GM06990 (cell line): ENCODE data around the gene TEKT3.

Experiments used
- DNase-seq: peaks from one replicate; pipeline ENCODE4 v3.0.0-alpha.2; 2011; ENCODE audit not compliant: insufficient read length; ENCODE audit errors: extremely low read depth
- H3K27me3 ChIP-seq: replicated peaks from 2 replicates; pipeline ENCODE4 v1.6.0; 2011; ENCODE audit warnings: low read length; ENCODE audit not compliant: control insufficient read depth, insufficient read depth
- H3K36me3 ChIP-seq: 2 replicates; pipeline ENCODE4 v1.5.1; 2011; ENCODE audit warnings: low read length; ENCODE audit not compliant: control insufficient read depth, insufficient read depth
- H3K4me3 ChIP-seq: replicated peaks from 2 replicates; pipeline ENCODE4 v1.5.1; 2011; ENCODE audit warnings: low read depth, mild to moderate bottlenecking, control low read depth, low read length
- CTCF ChIP-seq: IDR thresholded peaks from 2 replicates; pipeline ENCODE4 v1.5.1; 2011; ENCODE audit warnings: low read length, control low read depth, mild to moderate bottlenecking, inconsistent platforms; ENCODE audit not compliant: insufficient read depth, poor library complexity, severe bottlenecking

The TEKT3 gene

GRCh38 chr17:15263680-15264079 lies 77.7 kb downstream of the TEKT3 start:
- H3K4me3 ChIP-seq = no peak overlapping the region
- DNase-seq = no peak
- TF ChIP-seq CTCF = no peak
- no peaks in the 10 kb centered on the region for H3K36me3 ChIP-seq
- no peaks in the 10 kb centered on the region; the same call in none of the 2 replicates for H3K27me3 ChIP-seq

GRCh38 chr17:15263206-15263579 lies 78.2 kb downstream of the TEKT3 start:
- no peaks in the 10 kb centered on the region; the same call in none of the 2 replicates for H3K27me3 ChIP-seq
- no peak for DNase-seq
- H3K36me3 ChIP-seq = no peaks in the 10 kb centered on the region
- no peak overlapping the region for H3K4me3 ChIP-seq
- no peak for TF ChIP-seq CTCF

GRCh38 chr17:15262291-15263205 lies 78.8 kb downstream of the TEKT3 start:
- H3K4me3 ChIP-seq = no peak overlapping the region
- no peaks in the 10 kb centered on the region for H3K36me3 ChIP-seq
- no peak for TF ChIP-seq CTCF
- peak; percentile 10 for DNase-seq
- no peaks in the 10 kb centered on the region; the same call in none of the 2 replicates for H3K27me3 ChIP-seq

- TF ChIP-seq CTCF = no peak
- Histone ChIP-seq H3K36me3 (no peaks in the 10 kb centered on the region), H3K4me3 (no peak overlapping the region), H3K27me3 (no peaks in the 10 kb centered on the region; the same call in none of the 2 replicates)
- no peak for DNase-seq
These were observed 79.6 kb downstream of the TEKT3 start for GRCh38 chr17:15261802-15262290.

- Histone ChIP-seq H3K36me3 (no peaks in the 10 kb centered on the region), H3K4me3 (no peak overlapping the region), H3K27me3 (no peaks in the 10 kb centered on the region; the same call in none of the 2 replicates)
- DNase-seq = no peak
- no peak for TF ChIP-seq CTCF
These were observed 80.1 kb downstream of the TEKT3 start for GRCh38 chr17:15261258-15261801.
